ENCODE data around the gene DDX17.

- TF ChIP-seq PPARA (CRISPR knock-in tag; IDR thresholded peaks at IDR 0.05; ENCODE audit: borderline replicate concordance) = no peak
- TF ChIP-seq CREB5 (CRISPR knock-in tag; IDR thresholded peaks at IDR 0.05; ENCODE audit: low read depth) = no peak
- no peak for TF ChIP-seq PATZ1 (CRISPR knock-in tag; IDR thresholded peaks at IDR 0.05; ENCODE audit: borderline replicate concordance)
- TF ChIP-seq ARNTL (CRISPR knock-in tag; IDR thresholded peaks at IDR 0.05; ENCODE audit: borderline replicate concordance, low read depth) = no peak
- no peak for TF ChIP-seq CSRNP3 (CRISPR knock-in tag; IDR thresholded peaks at IDR 0.05)
- no peak for TF ChIP-seq ZC3H10 (CRISPR knock-in tag; IDR thresholded peaks at IDR 0.05)
- TF ChIP-seq ZNF565 (CRISPR knock-in tag; conservative IDR thresholded peaks at IDR 0.05; ENCODE audit: low read depth) = no peak
- TF ChIP-seq POU6F1 (CRISPR knock-in tag; IDR thresholded peaks at IDR 0.05; ENCODE audit: borderline replicate concordance, low read depth) = no peak
- no peak for TF ChIP-seq TOX (CRISPR knock-in tag; IDR thresholded peaks at IDR 0.05; ENCODE audit: borderline replicate concordance)
- no peak for TF ChIP-seq ZFP30 (CRISPR knock-in tag; IDR thresholded peaks at IDR 0.05)
- no peak for TF ChIP-seq BACH2 (CRISPR knock-in tag; IDR thresholded peaks at IDR 0.05; ENCODE audit: borderline replicate concordance)
- TF ChIP-seq ZFP3 (CRISPR knock-in tag; IDR thresholded peaks at IDR 0.05) = no peak
- TF ChIP-seq OSR1 (CRISPR knock-in tag; IDR thresholded peaks at IDR 0.05) = no peak
These were observed 482 bp downstream of the DDX17 start for GRCh38 chr22:38505541-38506117.

Data from SK-N-SH treated with all-trans-retinoic acid at 6 μM for 48 hours (cell line).